HG03558 (cell line): ENCODE results near the gene SARDH.
"Not testable (repeated sequence)": the region's sequence is repeated elsewhere in the genome, so short reads cannot be mapped to it uniquely, and the experiment has no call there.

Source experiments
- ATAC-seq: cut with Tn5 transposase; IDR thresholded peaks from one replicate; pipeline ENCODE4 v1.9.1; 2021; ENCODE audit warnings: moderate number of reproducible peaks; ENCODE audit not compliant: unreplicated experiment; ENCODE audit errors: extremely low read depth

The SARDH gene

GRCh38 chr9:133760713-133761290 is 22.6 kb upstream of the SARDH start:
- ATAC-seq: no peak

GRCh38 chr9:133759946-133760345 is 21.8 kb upstream of the SARDH start:
- no peak for ATAC-seq

GRCh38 chr9:133759146-133759900 is 21.2 kb upstream of the SARDH start:
- ATAC-seq: no peak

GRCh38 chr9:133758228-133758627 is 20.1 kb upstream of the SARDH start:
- ATAC-seq: no peak

GRCh38 chr9:133754688-133755227 is 16.6 kb upstream of the SARDH start:
- ATAC-seq: no peak

GRCh38 chr9:133754187-133754586 is 16.0 kb upstream of the SARDH start:
- ATAC-seq: no peak

GRCh38 chr9:133752739-133753446 is 14.7 kb upstream of the SARDH start:
- no peak for ATAC-seq

GRCh38 chr9:133750982-133751649 is 13.0 kb upstream of the SARDH start:
- no peak for ATAC-seq

GRCh38 chr9:133747309-133747708 is 9.2 kb upstream of the SARDH start:
- no peak for ATAC-seq

- not testable (repeated sequence) for ATAC-seq
Measured at GRCh38 chr9:133744528-133744927, 6.4 kb upstream of the SARDH start.

GRCh38 chr9:133742849-133743444 is 4.8 kb upstream of the SARDH start:
- no peak for ATAC-seq

GRCh38 chr9:133742251-133742650 is 4.1 kb upstream of the SARDH start:
- ATAC-seq: no peak

- no peak for ATAC-seq
Measured at GRCh38 chr9:133741716-133742115, 3.6 kb upstream of the SARDH start.

- ATAC-seq: no peak
Measured at GRCh38 chr9:133740911-133741310, 2.8 kb upstream of the SARDH start.

- no peak for ATAC-seq
Measured at GRCh38 chr9:133739408-133740280, 1.5 kb upstream of the SARDH start.

GRCh38 chr9:133738640-133739225 is 581 bp upstream of the SARDH start:
- no peak for ATAC-seq

GRCh38 chr9:133737071-133737773 is 930 bp downstream of the SARDH start:
- no peak for ATAC-seq

- ATAC-seq: no peak
Measured at GRCh38 chr9:133735931-133736330, 2.2 kb downstream of the SARDH start.
